NB4 (cell line): Measurements from ENCODE around the gene SEL1L.

Source experiments
- POLR2A ChIP-seq: IDR thresholded peaks from 2 replicates; pipeline ENCODE4 v1.6.1; 2011; ENCODE audit warnings: mild to moderate bottlenecking; ENCODE audit not compliant: insufficient read length; ENCODE audit errors: extremely low read depth
- TF ChIP-seq, protein P1 (sequence below): IDR thresholded peaks from one replicate; pipeline ENCODE4 v1.5.1; 2012; ENCODE audit warnings: low read depth, low read length
- TF ChIP-seq, protein P2 (sequence below): IDR thresholded peaks from 2 replicates; pipeline ENCODE4 v1.6.1; 2011; ENCODE audit warnings: low read depth, low read length

DNA sequence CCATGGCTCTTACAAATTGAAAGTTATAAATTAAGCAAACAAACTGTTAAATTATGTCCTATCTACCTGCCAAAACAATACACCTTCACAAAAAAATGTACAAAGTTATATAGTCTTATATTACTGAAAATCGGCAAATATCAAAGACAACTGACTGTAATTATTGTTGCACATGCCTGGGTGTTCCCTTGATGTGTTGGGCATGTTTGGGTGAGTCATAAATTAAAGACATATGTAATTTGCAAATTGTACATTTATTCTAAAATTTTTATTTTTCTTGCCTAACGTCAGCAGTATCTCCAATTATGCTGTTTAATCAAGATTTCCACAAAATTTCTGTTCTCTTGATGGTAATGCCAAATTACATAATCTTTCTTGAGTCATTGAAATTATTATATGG is 22.0 kb upstream of the SEL1L start:
- TF ChIP-seq, protein P1, sequence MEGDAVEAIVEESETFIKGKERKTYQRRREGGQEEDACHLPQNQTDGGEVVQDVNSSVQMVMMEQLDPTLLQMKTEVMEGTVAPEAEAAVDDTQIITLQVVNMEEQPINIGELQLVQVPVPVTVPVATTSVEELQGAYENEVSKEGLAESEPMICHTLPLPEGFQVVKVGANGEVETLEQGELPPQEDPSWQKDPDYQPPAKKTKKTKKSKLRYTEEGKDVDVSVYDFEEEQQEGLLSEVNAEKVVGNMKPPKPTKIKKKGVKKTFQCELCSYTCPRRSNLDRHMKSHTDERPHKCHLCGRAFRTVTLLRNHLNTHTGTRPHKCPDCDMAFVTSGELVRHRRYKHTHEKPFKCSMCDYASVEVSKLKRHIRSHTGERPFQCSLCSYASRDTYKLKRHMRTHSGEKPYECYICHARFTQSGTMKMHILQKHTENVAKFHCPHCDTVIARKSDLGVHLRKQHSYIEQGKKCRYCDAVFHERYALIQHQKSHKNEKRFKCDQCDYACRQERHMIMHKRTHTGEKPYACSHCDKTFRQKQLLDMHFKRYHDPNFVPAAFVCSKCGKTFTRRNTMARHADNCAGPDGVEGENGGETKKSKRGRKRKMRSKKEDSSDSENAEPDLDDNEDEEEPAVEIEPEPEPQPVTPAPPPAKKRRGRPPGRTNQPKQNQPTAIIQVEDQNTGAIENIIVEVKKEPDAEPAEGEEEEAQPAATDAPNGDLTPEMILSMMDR = no peak
- TF ChIP-seq POLR2A = no peak
- TF ChIP-seq, protein P2, sequence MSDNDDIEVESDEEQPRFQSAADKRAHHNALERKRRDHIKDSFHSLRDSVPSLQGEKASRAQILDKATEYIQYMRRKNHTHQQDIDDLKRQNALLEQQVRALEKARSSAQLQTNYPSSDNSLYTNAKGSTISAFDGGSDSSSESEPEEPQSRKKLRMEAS = no peak
